DOHH2 (cell line): ENCODE data around the gene SYTL2.

ENCODE experiments used
- EZH2phosphoT487 ChIP-seq: fragments of 200-600 bp; sonication (generic); IDR thresholded peaks from 2 replicates; pipeline ENCODE4 v1.6.1; 2017; ENCODE audit warnings: borderline replicate concordance, mild to moderate bottlenecking, antibody characterized with exemption, low read length, moderate library complexity, mixed read lengths
- TF ChIP-seq, protein P1 (sequence below): fragments of 200-600 bp; sonication (generic); IDR thresholded peaks from one replicate; pipeline ENCODE4 v1.5.1; 2014; ENCODE audit warnings: antibody characterized with exemption, mild to moderate bottlenecking, low read depth, low read length; ENCODE audit not compliant: poor library complexity, severe bottlenecking

DNA sequence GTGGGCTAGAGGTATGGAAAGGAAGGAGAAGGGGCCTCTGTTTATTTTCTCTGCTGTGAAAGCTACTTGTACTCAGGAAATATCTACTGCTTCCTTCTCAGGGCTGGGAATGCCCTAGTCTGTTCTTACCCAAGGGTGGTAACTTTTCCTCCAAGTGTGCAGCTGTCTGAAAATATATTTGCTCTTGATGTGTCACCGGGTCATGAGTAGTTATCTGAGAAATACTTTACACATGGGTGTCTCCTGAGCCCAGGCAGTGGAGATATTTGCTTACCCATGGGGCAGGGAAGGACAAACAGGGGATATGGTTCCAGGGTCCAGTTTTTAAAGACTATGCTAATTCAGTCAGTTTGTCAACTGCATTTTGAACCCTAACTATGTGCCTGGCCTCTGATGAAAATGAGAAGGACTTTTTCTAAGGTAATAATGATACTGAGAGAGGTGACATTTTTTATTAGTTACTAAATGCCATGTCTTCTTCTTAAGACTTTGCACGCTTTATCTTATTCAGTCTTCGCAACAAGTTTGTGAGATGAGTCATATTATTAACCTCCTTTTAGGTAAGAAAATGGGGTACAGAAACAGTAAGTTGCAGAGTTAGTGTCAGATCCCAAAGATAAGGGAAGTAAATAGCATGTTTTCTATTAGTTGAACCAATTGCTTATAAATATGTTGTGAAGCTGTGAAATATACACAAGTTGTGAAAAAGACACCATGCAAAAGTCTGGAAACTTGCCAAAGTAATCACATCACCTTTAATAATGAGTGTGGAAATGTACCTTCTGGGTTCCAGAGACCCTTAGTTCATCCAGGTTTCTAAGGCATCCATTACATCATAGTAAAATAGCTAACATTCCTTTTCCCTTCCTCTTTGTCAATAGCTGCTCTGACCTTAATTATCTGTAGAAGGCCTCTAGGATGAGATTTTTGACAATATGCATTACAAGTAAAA lies 22.9 kb downstream of the SYTL2 start:
- TF ChIP-seq, protein P1, sequence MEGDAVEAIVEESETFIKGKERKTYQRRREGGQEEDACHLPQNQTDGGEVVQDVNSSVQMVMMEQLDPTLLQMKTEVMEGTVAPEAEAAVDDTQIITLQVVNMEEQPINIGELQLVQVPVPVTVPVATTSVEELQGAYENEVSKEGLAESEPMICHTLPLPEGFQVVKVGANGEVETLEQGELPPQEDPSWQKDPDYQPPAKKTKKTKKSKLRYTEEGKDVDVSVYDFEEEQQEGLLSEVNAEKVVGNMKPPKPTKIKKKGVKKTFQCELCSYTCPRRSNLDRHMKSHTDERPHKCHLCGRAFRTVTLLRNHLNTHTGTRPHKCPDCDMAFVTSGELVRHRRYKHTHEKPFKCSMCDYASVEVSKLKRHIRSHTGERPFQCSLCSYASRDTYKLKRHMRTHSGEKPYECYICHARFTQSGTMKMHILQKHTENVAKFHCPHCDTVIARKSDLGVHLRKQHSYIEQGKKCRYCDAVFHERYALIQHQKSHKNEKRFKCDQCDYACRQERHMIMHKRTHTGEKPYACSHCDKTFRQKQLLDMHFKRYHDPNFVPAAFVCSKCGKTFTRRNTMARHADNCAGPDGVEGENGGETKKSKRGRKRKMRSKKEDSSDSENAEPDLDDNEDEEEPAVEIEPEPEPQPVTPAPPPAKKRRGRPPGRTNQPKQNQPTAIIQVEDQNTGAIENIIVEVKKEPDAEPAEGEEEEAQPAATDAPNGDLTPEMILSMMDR: no peak
- TF ChIP-seq EZH2phosphoT487: no peak
